Right lobe of liver (tissue), 6 donors: Measurements from ENCODE around the gene SLC6A7. TPM values are rescaled to one million over a fixed set of nuclear protein-coding genes. Genes with fewer than 3 reads are reported as not detected.

Experiments used
- ATAC-seq, 4 donors: fragments of 200-7000 bp; cut with Tn5 transposase; one replicate each; pipeline ENCODE4 v1.9.1; 2020; ENCODE audit warnings: mild to moderate bottlenecking in 4 of 4, moderate library complexity in 4 of 4
- DNase-seq, 3 donors: peaks; one replicate each; pipeline ENCODE4 v3.0.0-alpha.2; 2020
- H3K27ac ChIP-seq, 3 donors: fragments of 200-600 bp; one replicate each; pipeline ENCODE4 v1.8.0; 2022
- H3K27me3 ChIP-seq, 2 donors: fragments of 200-600 bp; one replicate each; pipeline ENCODE4 v1.8.0; 2022
- H3K36me3 ChIP-seq, 4 donors: fragments of 200-600 bp; sonication (generic) in 1 of 4; one replicate each; pipeline versions ENCODE4 v1.5.1 to v1.8.0; 2017 to 2022; ENCODE audit warnings: control low read depth in 1 of 4
- H3K4me1 ChIP-seq, 4 donors: fragments of 200-600 bp; sonication (generic) in 1 of 4; one replicate each; pipeline versions ENCODE4 v1.5.1 to v1.8.0; 2017 to 2022; ENCODE audit warnings: control low read depth in 1 of 4
- H3K4me3 ChIP-seq, 3 donors: fragments of 200-600 bp; one replicate each; pipeline ENCODE4 v1.8.0; 2022
- H3K9me3 ChIP-seq, 4 donors: fragments of 200-600 bp; sonication (generic) in 1 of 4; one replicate each; pipeline versions ENCODE4 v1.5.1 to v1.8.0; 2017 to 2022; ENCODE audit warnings: control low read depth in 1 of 4
- POLR2A ChIP-seq: fragments of 450-650 bp; IDR thresholded peaks from one replicate; pipeline ENCODE4 v1.6.1; 2017; ENCODE audit warnings: antibody characterized with exemption, mild to moderate bottlenecking
- WGBS: methylation state at CpG from one replicate; pipeline ENCODE4 v1.1.6; 2018; ENCODE audit warnings: low coverage, low lambda C conversion rate; ENCODE audit not compliant: insufficient coverage; ENCODE audit errors: missing lambda C conversion rate; 5-methylcytosine and 5-hydroxymethylcytosine counted together
- intact Hi-C, 2 donors: fragments of 100-400 bp; cut with DNase I; formaldehyde crosslinking; loops; one replicate each; pipeline versions ENCODE4 v1.11.2 to v1.14.1; 2022
- total RNA-seq, 6 experiments: library from RNA; depleted of rRNA in 2 of 6; stranded (reverse); fragments of >200 nt in 2 of 6; fragmentation: NEBNext Ultra II Directional in 3 of 6; extraction: Animal tissue kit (Norgen Biotek cat#: 25700) in 3 of 6; gene quantifications; one replicate each; pipeline versions ENCODE4 v1.1.0 to v1.2.4, GENCODE V29; 2016 to 2023
- TF ChIP-seq, protein P1 (sequence below), 4 donors: fragments of 200-600 bp in 3 of 4; fragments of 450-650 bp in 1 of 4; IDR thresholded peaks; one replicate each; pipeline versions ENCODE4 v1.5.1 to v1.8.0; 2016 to 2022; ENCODE audit warnings: antibody characterized with exemption in 4 of 4, mild to moderate bottlenecking in 2 of 4
- donor health status: DM: no; HTN: yes; CAD: no.
- donor health status: DM: no; HTN: no; CAD: no.
- donor health status: DM: no; HTN: no; CAD: no.
- donor health status: DM: no; HTN: yes; CAD: no.
- donor health status: DM: no; HTN: yes; CAD: no.

Gene SLC6A7
- total RNA-seq, 6 experiments from 2014 or later, result not detected

- Histone ChIP-seq H3K36me3 (no peaks in the 10 kb centered on the region), H3K27me3 (no peaks in the 10 kb centered on the region), H3K9me3 (no peaks in the 10 kb centered on the region), H3K4me3 (peak overlapping the region; percentile 0 to 24 (median 17)), H3K4me1 (no peaks in the 10 kb centered on the region), H3K27ac (peak overlapping the region; percentile 29 to 31 (median 29))
- ATAC-seq (no peak), DNase-seq (no peak)
- intact Hi-C loops, result no loop called here
- no peak for TF ChIP-seq POLR2A
- TF ChIP-seq, protein P1, sequence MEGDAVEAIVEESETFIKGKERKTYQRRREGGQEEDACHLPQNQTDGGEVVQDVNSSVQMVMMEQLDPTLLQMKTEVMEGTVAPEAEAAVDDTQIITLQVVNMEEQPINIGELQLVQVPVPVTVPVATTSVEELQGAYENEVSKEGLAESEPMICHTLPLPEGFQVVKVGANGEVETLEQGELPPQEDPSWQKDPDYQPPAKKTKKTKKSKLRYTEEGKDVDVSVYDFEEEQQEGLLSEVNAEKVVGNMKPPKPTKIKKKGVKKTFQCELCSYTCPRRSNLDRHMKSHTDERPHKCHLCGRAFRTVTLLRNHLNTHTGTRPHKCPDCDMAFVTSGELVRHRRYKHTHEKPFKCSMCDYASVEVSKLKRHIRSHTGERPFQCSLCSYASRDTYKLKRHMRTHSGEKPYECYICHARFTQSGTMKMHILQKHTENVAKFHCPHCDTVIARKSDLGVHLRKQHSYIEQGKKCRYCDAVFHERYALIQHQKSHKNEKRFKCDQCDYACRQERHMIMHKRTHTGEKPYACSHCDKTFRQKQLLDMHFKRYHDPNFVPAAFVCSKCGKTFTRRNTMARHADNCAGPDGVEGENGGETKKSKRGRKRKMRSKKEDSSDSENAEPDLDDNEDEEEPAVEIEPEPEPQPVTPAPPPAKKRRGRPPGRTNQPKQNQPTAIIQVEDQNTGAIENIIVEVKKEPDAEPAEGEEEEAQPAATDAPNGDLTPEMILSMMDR (IDR thresholded peaks at IDR 0.05), result no peak
- 83% methylated on average over 5 of the region's 7 CpGs for WGBS
Observed at GRCh38 chr5:150154618-150155128, 35.2 kb upstream of the SLC6A7 start.

DNA sequence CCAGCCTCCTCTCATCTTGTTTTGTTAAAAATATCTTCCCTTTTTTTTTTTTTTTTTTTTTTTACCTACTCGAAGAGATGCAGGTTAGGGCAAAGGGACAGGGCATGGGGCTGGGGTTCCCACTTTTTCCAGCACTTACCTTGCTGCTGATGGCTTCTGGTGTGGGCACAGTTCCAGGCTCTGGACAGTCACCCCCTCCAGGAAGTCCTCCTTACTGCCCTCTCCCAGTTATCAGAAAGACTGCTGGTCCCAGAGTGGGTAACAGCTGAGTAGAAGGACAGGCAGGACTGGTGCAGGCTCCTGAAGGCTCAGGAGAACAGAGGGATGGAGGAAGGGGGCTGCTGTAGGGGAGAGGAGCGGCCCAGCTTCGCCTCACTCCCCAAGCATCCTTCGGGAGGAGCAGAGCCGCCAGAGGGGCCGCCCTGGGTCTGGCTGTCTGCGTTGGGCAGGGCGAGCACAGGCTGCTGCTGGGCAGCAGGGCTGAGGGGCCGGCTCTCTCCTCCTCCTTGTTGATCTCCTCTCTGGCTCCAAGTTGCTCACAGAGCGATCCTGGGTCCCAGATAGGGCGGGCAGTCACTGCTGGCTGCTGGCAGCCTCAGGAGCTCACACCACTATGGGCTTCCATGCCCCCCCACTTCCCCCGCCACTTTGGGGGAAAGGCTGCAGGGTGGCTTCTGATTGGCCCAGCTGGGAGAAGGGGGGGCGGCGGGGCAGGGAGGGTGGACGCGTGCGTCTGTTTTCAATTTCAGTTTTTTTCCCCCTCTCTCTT is 34.4 kb upstream of the SLC6A7 start, which contains the start of gene PDGFRB:
TSS of gene PDGFRB (minus strand) at position 588 of the 769 bp plus-strand sequence. CDS start 18,798 bp downstream, outside the sequence.
- H3K27ac ChIP-seq, result peak within 1 kb of the TSS; percentile 29 to 31 (median 29)
- H3K27me3 ChIP-seq, result no peaks in the 10 kb centered on the region
- H3K9me3 ChIP-seq, result no peaks in the 10 kb centered on the region
- intact Hi-C loops, result no loop called here
- peak within 1 kb of the TSS; percentile 17 to 28 (median 24) for H3K4me3 ChIP-seq
- DNase-seq (no peak), ATAC-seq (peak; percentile 39 to 49 (median 42))
- H3K4me1 ChIP-seq, result no peaks in the 10 kb centered on the region
- WGBS, result 20% methylated on average over 6 of the region's 17 CpGs
- no peaks in the 10 kb centered on the region for H3K36me3 ChIP-seq
- TF ChIP-seq, protein P1 (IDR thresholded peaks at IDR 0.05), result no peak
- peak; percentile 40 for TF ChIP-seq POLR2A

DNA sequence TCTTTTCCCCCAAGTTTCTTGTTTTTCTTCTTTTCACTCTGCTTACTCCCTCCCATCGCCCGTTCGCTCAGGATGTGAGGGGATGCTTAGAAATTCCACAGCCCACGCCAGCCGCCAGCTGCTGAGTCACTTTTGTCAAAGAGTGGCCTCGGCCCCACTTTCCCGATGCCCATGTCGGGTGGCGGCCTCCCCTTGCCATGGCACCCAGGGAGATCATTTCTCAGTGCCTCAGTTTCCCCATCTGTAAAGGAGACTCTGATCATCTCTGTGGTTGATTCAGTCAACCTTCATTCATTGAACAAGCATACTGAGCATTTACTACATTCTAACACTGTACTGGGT is 33.9 kb upstream of the SLC6A7 start:
- TF ChIP-seq POLR2A, result no peak
- TF ChIP-seq, protein P1 (IDR thresholded peaks at IDR 0.05), result no peak
- DNase-seq (no peak), ATAC-seq (no peak)
- peak overlapping the region in 1 of 3 donors; percentile 31 for H3K27ac ChIP-seq
- H3K9me3 ChIP-seq, result no peaks in the 10 kb centered on the region
- intact Hi-C loops, result no loop called here
- no peaks in the 10 kb centered on the region for H3K4me1 ChIP-seq
- H3K4me3 ChIP-seq, result peak overlapping the region; percentile 4 to 24 (median 17)
- H3K36me3 ChIP-seq, result no peaks in the 10 kb centered on the region
- no peaks in the 10 kb centered on the region for H3K27me3 ChIP-seq
- WGBS, result 30% methylated on average over 9 of the region's 9 CpGs

- intact Hi-C loops, result no loop called here
- WGBS, result 69% methylated on average over 3 of the region's 4 CpGs
Observed at GRCh38 chr5:150156540-150156939, 33.3 kb upstream of the SLC6A7 start.

More at GRCh38 chr5:150156540-150156939, 33.3 kb upstream of the SLC6A7 start:
- DNase-seq, result no peak
- H3K9me3 ChIP-seq, result no peaks in the 10 kb centered on the region
- H3K27ac ChIP-seq, result no peak overlapping the region
- ATAC-seq, result no peak
- no peaks in the 10 kb centered on the region for H3K27me3 ChIP-seq
- no peaks in the 10 kb centered on the region for H3K36me3 ChIP-seq
- H3K4me3 ChIP-seq, result no peak overlapping the region
- TF ChIP-seq, protein P1 (IDR thresholded peaks at IDR 0.05), result no peak
- no peak for TF ChIP-seq POLR2A
- no peaks in the 10 kb centered on the region for H3K4me1 ChIP-seq
